ENCODE data around the gene CEP112.

CEP112 gene

GRCh38 chr17:65771704-65772103 is 420.2 kb downstream of the CEP112 start:
- TF ChIP-seq ZFX (IDR thresholded peaks at IDR 0.05) (no peak), CTCF (conservative IDR thresholded peaks at IDR 0.05) (no peak)
- H3K27ac ChIP-seq = no peak overlapping the region

DNA sequence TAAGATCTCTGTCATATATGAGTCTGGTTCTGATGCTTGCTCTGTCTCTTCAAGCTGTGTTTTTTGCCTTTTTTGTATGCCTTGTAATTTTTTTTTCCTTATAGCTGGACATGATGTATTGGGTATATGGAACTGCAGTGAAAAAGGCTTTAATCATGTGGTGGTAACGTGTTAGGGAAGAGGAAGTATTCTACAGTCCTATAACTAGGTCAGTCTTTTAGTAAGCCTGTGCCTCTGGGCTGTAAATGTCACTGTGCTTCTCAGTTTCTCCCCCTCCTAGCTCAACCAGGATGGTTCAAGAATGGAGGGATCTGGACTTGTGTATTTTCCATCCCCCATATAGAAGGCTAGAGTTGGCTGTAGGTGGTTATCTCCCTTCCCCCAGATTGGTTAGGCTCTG is 428.1 kb downstream of the CEP112 start:
- no peak overlapping the region for H3K27ac ChIP-seq
- TF ChIP-seq ZFX (IDR thresholded peaks at IDR 0.05) (no peak), CTCF (conservative IDR thresholded peaks at IDR 0.05) (no peak)

DNA sequence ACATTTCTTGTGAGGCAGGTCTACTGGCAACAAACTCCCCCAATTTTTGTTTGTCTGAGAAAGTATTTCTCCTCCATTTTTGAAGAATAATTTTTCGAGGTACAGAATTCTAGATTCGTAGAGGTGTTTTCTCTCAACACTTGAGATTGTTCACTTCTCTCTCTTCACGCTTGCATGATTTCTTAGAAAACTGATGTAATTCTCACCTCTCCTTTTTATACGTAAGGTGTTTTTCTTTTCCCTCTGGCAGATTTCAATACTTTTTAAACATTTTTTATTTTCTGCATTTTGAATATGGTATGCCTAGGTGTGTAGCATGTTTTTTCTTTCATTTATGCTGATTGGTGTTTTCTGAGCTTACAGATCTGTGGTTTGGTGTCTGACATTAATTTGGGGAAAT is 429.0 kb downstream of the CEP112 start:
- no peak overlapping the region for H3K27ac ChIP-seq
- TF ChIP-seq ZFX (IDR thresholded peaks at IDR 0.05) = no peak
- TF ChIP-seq CTCF (conservative IDR thresholded peaks at IDR 0.05) = no peak

DNA sequence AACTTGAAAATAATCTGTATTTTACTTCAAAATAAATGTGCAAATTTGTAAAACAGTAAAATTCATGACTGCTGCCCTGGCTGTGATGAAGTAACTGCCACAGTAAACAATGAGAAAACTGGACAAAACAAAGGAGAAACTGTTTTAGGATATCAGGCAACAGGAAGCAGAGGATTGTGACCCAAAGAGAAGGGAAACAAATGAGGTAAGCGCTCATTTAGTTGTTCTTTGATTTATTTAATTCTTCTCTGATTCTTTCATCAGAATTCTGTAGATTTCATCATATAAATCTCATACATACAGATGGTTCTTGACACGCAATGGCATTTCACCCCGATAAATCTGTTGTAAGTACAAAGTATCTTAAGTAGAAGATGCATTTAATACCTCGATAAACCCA is 432.4 kb downstream of the CEP112 start:
- H3K27ac ChIP-seq = no peak overlapping the region
- no peak for TF ChIP-seq ZFX (IDR thresholded peaks at IDR 0.05)
- no peak for TF ChIP-seq CTCF (conservative IDR thresholded peaks at IDR 0.05)

GRCh38 chr17:65756760-65757159 is 435.2 kb downstream of the CEP112 start:
- H3K27ac ChIP-seq = no peak overlapping the region

GRCh38 chr17:65755799-65756198 is 436.1 kb downstream of the CEP112 start:
- H3K27ac ChIP-seq = no peak overlapping the region
- TF ChIP-seq ZFX (IDR thresholded peaks at IDR 0.05) (no peak), CTCF (conservative IDR thresholded peaks at IDR 0.05) (no peak)

More at GRCh38 chr17:65756760-65757159, 435.2 kb downstream of the CEP112 start:
- TF ChIP-seq CTCF (conservative IDR thresholded peaks at IDR 0.05) (no peak), ZFX (IDR thresholded peaks at IDR 0.05) (no peak)

DNA sequence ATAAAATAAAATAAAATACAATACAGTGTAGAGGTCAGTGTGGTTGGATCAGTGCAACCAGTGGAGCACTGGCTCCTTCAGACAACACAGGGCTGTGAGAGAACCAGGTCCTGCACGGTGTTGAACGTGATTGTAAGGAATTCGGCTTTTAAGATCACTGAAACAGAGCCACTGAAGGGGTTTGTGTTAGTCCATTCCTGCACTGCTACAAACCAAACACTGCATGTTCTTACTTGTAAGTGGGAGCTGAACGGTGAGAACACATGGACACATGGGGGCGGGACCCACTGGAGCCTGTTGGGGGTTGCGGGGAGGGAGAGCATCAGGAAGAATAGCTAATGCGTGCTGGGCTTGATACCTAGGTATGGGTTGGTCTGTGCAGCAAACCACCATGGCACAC is 437.3 kb downstream of the CEP112 start:
- TF ChIP-seq ZFX (IDR thresholded peaks at IDR 0.05) (no peak), CTCF (conservative IDR thresholded peaks at IDR 0.05) (no peak)
- no peak overlapping the region for H3K27ac ChIP-seq

All from C4-2B (cell line).